Measurements from ENCODE around the gene CLDN1. TPM values are rescaled to one million over a fixed set of nuclear protein-coding genes. Genes with fewer than 3 reads are reported as not detected.
A peak's percentile ranks its signal among the peaks of the same experiment; 100 is the strongest.

CLDN1 gene
- total RNA-seq (under 1 TPM in 1 of 2 experiments, not detected in 1; 0.09 TPM), polyA plus RNA-seq (not detected)

- no peak within 1 kb of the TSS for H3K27ac ChIP-seq (ENCODE audit: low read depth, low read length)
- H3K36me3 ChIP-seq (ENCODE audit: insufficient read depth, low read length): no peaks in the 10 kb centered on the region
- Mint-ChIP-seq H3K27ac (no peak within 1 kb of the TSS), H3K4me3 (peak within 1 kb of the TSS; percentile 35 to 75 (median 69)), H3K36me3 (peaks cover 0 to 4% (median 0%) of the 10 kb centered on the region in 3 donors), H3K27me3 (peaks cover 24 to 60% of the 10 kb centered on the region in 2 donors), H3K9me3 (no peaks in the 10 kb centered on the region), H3K4me1 (peaks cover 9 to 17% (median 12%) of the 10 kb centered on the region in 3 donors)
- H3K9me3 ChIP-seq (ENCODE audit: low read length): no peaks in the 10 kb centered on the region
- peaks cover 11% of the 10 kb centered on the region for H3K27me3 ChIP-seq (ENCODE audit: insufficient read depth, low read length, poor library complexity, severe bottlenecking)
- peak within 1 kb of the TSS; percentile 27 for H3K4me3 ChIP-seq (ENCODE audit: low read length)
- POLR2A ChIA-PET: no interaction called here
- peaks cover 7% of the 10 kb centered on the region for H3K4me1 ChIP-seq (ENCODE audit: insufficient read depth, low read length)
- CTCF ChIA-PET: interaction anchor here (0.9 to 1.9 kb wide), 13 partner anchors 8 to 365 kb away, joined by 3 to 9 read pairs (median 4); no protein-coding TSS in a partner anchor
- DNase-seq: peak; percentile 46 to 68 (median 66)
Observed at GRCh38 chr3:190321789-190322603, at the start of gene CLDN1. TSS of gene CLDN1 (minus strand) at chr3:190322446. CDS start at chr3:190322206, 240 bp downstream.

- CTCF ChIA-PET: no interaction called here
Observed at GRCh38 chr3:190371152-190371551, 48.9 kb upstream of the CLDN1 start.

GRCh38 chr3:190370369-190370768 lies 48.1 kb upstream of the CLDN1 start:
- no peak overlapping the region for H3K27ac Mint-ChIP-seq
- no peaks in the 10 kb centered on the region for H3K9me3 Mint-ChIP-seq
- H3K4me1 ChIP-seq (ENCODE audit: insufficient read depth, low read length): no peaks in the 10 kb centered on the region
- no peak overlapping the region for H3K27ac ChIP-seq (ENCODE audit: low read depth, low read length)
- no peak for DNase-seq
- H3K4me3 ChIP-seq (ENCODE audit: low read length): no peak overlapping the region
- ChIA-PET POLR2A (no interaction called here), CTCF (no interaction called here)
- H3K27me3 Mint-ChIP-seq: peaks cover 0 to 12% of the 10 kb centered on the region in 2 donors
- no peaks in the 10 kb centered on the region for H3K36me3 ChIP-seq (ENCODE audit: insufficient read depth, low read length)
- H3K9me3 ChIP-seq (ENCODE audit: low read length): no peaks in the 10 kb centered on the region
- H3K4me3 Mint-ChIP-seq: no peak overlapping the region
- no peaks in the 10 kb centered on the region for H3K27me3 ChIP-seq (ENCODE audit: insufficient read depth, low read length, poor library complexity, severe bottlenecking)
- H3K4me1 Mint-ChIP-seq: no peaks in the 10 kb centered on the region
- H3K36me3 Mint-ChIP-seq: no peaks in the 10 kb centered on the region

More at GRCh38 chr3:190371152-190371551, 48.9 kb upstream of the CLDN1 start:
- Mint-ChIP-seq H3K36me3 (no peaks in the 10 kb centered on the region), H3K9me3 (no peaks in the 10 kb centered on the region), H3K27ac (no peak overlapping the region), H3K4me1 (no peaks in the 10 kb centered on the region), H3K27me3 (peaks cover 0 to 15% of the 10 kb centered on the region in 2 donors), H3K4me3 (no peak overlapping the region)
- POLR2A ChIA-PET: no interaction called here
- Histone ChIP-seq H3K27me3 (ENCODE audit: insufficient read depth, low read length, poor library complexity, severe bottlenecking) (no peaks in the 10 kb centered on the region), H3K4me1 (ENCODE audit: insufficient read depth, low read length) (no peaks in the 10 kb centered on the region), H3K36me3 (ENCODE audit: insufficient read depth, low read length) (no peaks in the 10 kb centered on the region), H3K27ac (ENCODE audit: low read depth, low read length) (no peak overlapping the region), H3K4me3 (ENCODE audit: low read length) (no peak overlapping the region), H3K9me3 (ENCODE audit: low read length) (no peaks in the 10 kb centered on the region)
- DNase-seq: no peak

- H3K4me3 Mint-ChIP-seq: no peak overlapping the region
- Histone ChIP-seq H3K4me1 (ENCODE audit: insufficient read depth, low read length) (no peaks in the 10 kb centered on the region), H3K36me3 (ENCODE audit: insufficient read depth, low read length) (no peaks in the 10 kb centered on the region), H3K4me3 (ENCODE audit: low read length) (no peak overlapping the region), H3K27ac (ENCODE audit: low read depth, low read length) (no peak overlapping the region), H3K9me3 (ENCODE audit: low read length) (no peaks in the 10 kb centered on the region), H3K27me3 (ENCODE audit: insufficient read depth, low read length, poor library complexity, severe bottlenecking) (no peaks in the 10 kb centered on the region)
- no peak for DNase-seq
- H3K27me3 Mint-ChIP-seq: peaks cover 0 to 10% of the 10 kb centered on the region in 2 donors
- no peaks in the 10 kb centered on the region for H3K9me3 Mint-ChIP-seq
- ChIA-PET POLR2A (no interaction called here), CTCF (no interaction called here)
- H3K27ac Mint-ChIP-seq: no peak overlapping the region
- H3K36me3 Mint-ChIP-seq: no peaks in the 10 kb centered on the region
- H3K4me1 Mint-ChIP-seq: no peaks in the 10 kb centered on the region
Observed at GRCh38 chr3:190369668-190370295, 47.5 kb upstream of the CLDN1 start.

GRCh38 chr3:190368881-190369280 lies 46.6 kb upstream of the CLDN1 start:
- Histone ChIP-seq H3K9me3 (ENCODE audit: low read length) (no peaks in the 10 kb centered on the region), H3K4me3 (ENCODE audit: low read length) (no peak overlapping the region), H3K27me3 (ENCODE audit: insufficient read depth, low read length, poor library complexity, severe bottlenecking) (no peaks in the 10 kb centered on the region), H3K36me3 (ENCODE audit: insufficient read depth, low read length) (no peaks in the 10 kb centered on the region), H3K27ac (ENCODE audit: low read depth, low read length) (no peak overlapping the region), H3K4me1 (ENCODE audit: insufficient read depth, low read length) (no peaks in the 10 kb centered on the region)
- no peaks in the 10 kb centered on the region for H3K9me3 Mint-ChIP-seq
- ChIA-PET POLR2A (no interaction called here), CTCF (no interaction called here)
- no peaks in the 10 kb centered on the region for H3K36me3 Mint-ChIP-seq
- peaks cover 0 to 10% of the 10 kb centered on the region in 2 donors for H3K27me3 Mint-ChIP-seq
- DNase-seq: no peak
- H3K4me3 Mint-ChIP-seq: no peak overlapping the region
- no peak overlapping the region for H3K27ac Mint-ChIP-seq
- H3K4me1 Mint-ChIP-seq: no peaks in the 10 kb centered on the region

- DNase-seq: no peak
- no peaks in the 10 kb centered on the region for H3K36me3 Mint-ChIP-seq
- no peak overlapping the region for H3K27ac ChIP-seq (ENCODE audit: low read depth, low read length)
Observed at GRCh38 chr3:190366133-190366532, 43.9 kb upstream of the CLDN1 start.

GRCh38 chr3:190362258-190362657 lies 40.0 kb upstream of the CLDN1 start:
- Histone ChIP-seq H3K4me1 (ENCODE audit: insufficient read depth, low read length) (no peaks in the 10 kb centered on the region), H3K27me3 (ENCODE audit: insufficient read depth, low read length, poor library complexity, severe bottlenecking) (no peaks in the 10 kb centered on the region), H3K9me3 (ENCODE audit: low read length) (no peaks in the 10 kb centered on the region), H3K4me3 (ENCODE audit: low read length) (no peak overlapping the region), H3K27ac (ENCODE audit: low read depth, low read length) (no peak overlapping the region), H3K36me3 (ENCODE audit: insufficient read depth, low read length) (no peaks in the 10 kb centered on the region)
- ChIA-PET CTCF (no interaction called here), POLR2A (no interaction called here)
- H3K27ac Mint-ChIP-seq: no peak overlapping the region
- no peaks in the 10 kb centered on the region for H3K4me1 Mint-ChIP-seq
- H3K9me3 Mint-ChIP-seq: no peaks in the 10 kb centered on the region
- no peak for DNase-seq
- H3K4me3 Mint-ChIP-seq: no peak overlapping the region
- H3K27me3 Mint-ChIP-seq: peaks cover 0 to 3% of the 10 kb centered on the region in 2 donors
- no peaks in the 10 kb centered on the region for H3K36me3 Mint-ChIP-seq

More at GRCh38 chr3:190366133-190366532, 43.9 kb upstream of the CLDN1 start:
- Mint-ChIP-seq H3K27me3 (peaks cover 0 to 3% of the 10 kb centered on the region in 2 donors), H3K4me1 (no peaks in the 10 kb centered on the region), H3K4me3 (no peak overlapping the region), H3K9me3 (no peaks in the 10 kb centered on the region), H3K27ac (no peak overlapping the region)
- no peaks in the 10 kb centered on the region for H3K27me3 ChIP-seq (ENCODE audit: insufficient read depth, low read length, poor library complexity, severe bottlenecking)
- no peaks in the 10 kb centered on the region for H3K4me1 ChIP-seq (ENCODE audit: insufficient read depth, low read length)
- no peak overlapping the region for H3K4me3 ChIP-seq (ENCODE audit: low read length)
- POLR2A ChIA-PET: no interaction called here
- CTCF ChIA-PET: interaction anchor here (1.6 kb wide), 1 partner anchor 44 kb away, joined by 3 read pairs; the partner anchor contains the start of gene CLDN1
- H3K9me3 ChIP-seq (ENCODE audit: low read length): no peaks in the 10 kb centered on the region
- no peaks in the 10 kb centered on the region for H3K36me3 ChIP-seq (ENCODE audit: insufficient read depth, low read length)

- no peak for DNase-seq
- no peaks in the 10 kb centered on the region for H3K4me1 Mint-ChIP-seq
- H3K9me3 Mint-ChIP-seq: no peaks in the 10 kb centered on the region
- no peaks in the 10 kb centered on the region for H3K36me3 Mint-ChIP-seq
- CTCF ChIA-PET: no interaction called here
- POLR2A ChIA-PET: no interaction called here
- no peaks in the 10 kb centered on the region for H3K9me3 ChIP-seq (ENCODE audit: low read length)
- no peaks in the 10 kb centered on the region for H3K36me3 ChIP-seq (ENCODE audit: insufficient read depth, low read length)
- H3K27ac Mint-ChIP-seq: no peak overlapping the region
- H3K27ac ChIP-seq (ENCODE audit: low read depth, low read length): no peak overlapping the region
- H3K4me3 Mint-ChIP-seq: no peak overlapping the region
- no peak overlapping the region for H3K4me3 ChIP-seq (ENCODE audit: low read length)
- H3K27me3 ChIP-seq (ENCODE audit: insufficient read depth, low read length, poor library complexity, severe bottlenecking): no peaks in the 10 kb centered on the region
- H3K4me1 ChIP-seq (ENCODE audit: insufficient read depth, low read length): no peaks in the 10 kb centered on the region
- peaks cover 0 to 3% of the 10 kb centered on the region in 2 donors for H3K27me3 Mint-ChIP-seq
Observed at GRCh38 chr3:190361791-190362190, 39.5 kb upstream of the CLDN1 start.
